Endothelial cell of umbilical vein (primary cell): Measurements from ENCODE around the gene PTBP3. TPM values are rescaled to one million over a fixed set of nuclear protein-coding genes. Genes with fewer than 3 reads are reported as not detected.

Experiments
- BruUV-seq: library from RNA; stranded (reverse); fragments of 400-500 nt; replicated peaks from 2 replicates; lab custom pipeline; 2021; lab: Mats Ljungman, UMichigan
- CTCF ChIA-PET: fragments of 300-600, 350-600 bp; sonication (Branson Sonifier 250); formaldehyde crosslinking; loops from one replicate; lab custom pipeline; 2021; ENCODE audit warnings: antibody characterized with exemption, inconsistent platforms; lab: Charles Lee
- POLR2A ChIA-PET: fragments of 300-600, 350-600 bp; sonication (Branson Sonifier 250); formaldehyde crosslinking; loops from one replicate; lab custom pipeline; 2021; ENCODE audit warnings: antibody characterized with exemption, inconsistent platforms; lab: Charles Lee
- DNase-seq: peaks from one replicate; pipeline ENCODE4 v3.0.0-alpha.2; 2011; ENCODE audit warnings: low read depth, low spot score
- FAIRE-seq: peaks from 2 replicates; lab custom pipeline; 2011; peaks lifted over from hg19 to GRCh38; lab: Jason Lieb, UNC
- H2AFZ ChIP-seq: 2 replicates; pipeline ENCODE4 v1.6.0; 2012; ENCODE audit warnings: low read depth, low read length, control low read depth, inconsistent platforms
- H3K27ac ChIP-seq: 2 replicates; pipeline ENCODE4 v1.5.1; 2011; ENCODE audit warnings: low read depth, mild to moderate bottlenecking, control low read depth, low read length, moderate library complexity; ENCODE audit not compliant: insufficient read depth
- H3K27me3 ChIP-seq, 2 experiments: 2 replicates each; pipeline versions ENCODE4 v1.6.0 to v1.6.1; 2011; ENCODE audit warnings: low read length in 2 of 2, mixed read lengths in 1 of 2; ENCODE audit not compliant: control insufficient read depth in 2 of 2, insufficient read depth in 2 of 2
- H3K36me3 ChIP-seq, 2 experiments: 2 replicates in 1 of 2; 3 replicates in 1 of 2; pipeline ENCODE4 v1.5.1; 2011; ENCODE audit warnings: low read length in 2 of 2, mild to moderate bottlenecking in 1 of 2, moderate library complexity in 1 of 2; ENCODE audit not compliant: control insufficient read depth in 2 of 2, insufficient read depth in 2 of 2; ENCODE audit errors: extremely low read depth in 1 of 2
- H3K4me1 ChIP-seq: 3 replicates; pipeline ENCODE4 v1.5.1; 2011; ENCODE audit warnings: mild to moderate bottlenecking, low read length; ENCODE audit not compliant: control insufficient read depth, insufficient read depth; ENCODE audit errors: extremely low read depth
- H3K4me2 ChIP-seq: 2 replicates; pipeline ENCODE4 v1.6.1; 2011; ENCODE audit warnings: low read length, control low read depth, mixed read lengths; ENCODE audit not compliant: insufficient read depth
- H3K4me3 ChIP-seq, 3 experiments: fragments of 200-600 bp in 1 of 3; sonication (generic), shearing (Covaris generic) in 1 of 3; replicated peaks in 1 of 3; 2 replicates each; pipeline ENCODE4 v1.5.1; 2011 to 2016; ENCODE audit warnings: control low read depth in 3 of 3, low read length in 3 of 3, mild to moderate bottlenecking in 2 of 3, inconsistent platforms in 1 of 3, low read depth in 1 of 3, moderate library complexity in 1 of 3; ENCODE audit not compliant: insufficient read depth in 1 of 3
- H3K79me2 ChIP-seq: 2 replicates; pipeline ENCODE4 v1.6.0; 2012; ENCODE audit warnings: low read length, inconsistent platforms; ENCODE audit not compliant: control insufficient read depth, insufficient read depth
- H3K9ac ChIP-seq: replicated peaks from 2 replicates; pipeline ENCODE3; 2011; ENCODE audit warnings: low read length, control low read depth; ENCODE audit not compliant: insufficient read depth; ENCODE audit errors: extremely low read depth
- H3K9me1 ChIP-seq: replicated peaks from 3 replicates; pipeline ENCODE4 v1.6.0; 2011; ENCODE audit warnings: mild to moderate bottlenecking, low read length; ENCODE audit not compliant: control insufficient read depth, insufficient read depth; ENCODE audit errors: extremely low read depth
- H3K9me3 ChIP-seq: replicated peaks from 2 replicates; pipeline ENCODE4 v1.5.1; 2012; ENCODE audit warnings: low read length, inconsistent platforms; ENCODE audit not compliant: control insufficient read depth, insufficient read depth
- H4K20me1 ChIP-seq: replicated peaks from 2 replicates; pipeline ENCODE3; 2011; ENCODE audit warnings: mild to moderate bottlenecking, low read length; ENCODE audit not compliant: control insufficient read depth, insufficient read depth; ENCODE audit errors: extremely low read depth
- FOS ChIP-seq: IDR thresholded peaks from 2 replicates; pipeline ENCODE4 v1.6.1; 2011; ENCODE audit warnings: mild to moderate bottlenecking, low read length, moderate library complexity, borderline replicate concordance; ENCODE audit not compliant: insufficient read depth
- JUN ChIP-seq: IDR thresholded peaks from 2 replicates; pipeline ENCODE4 v1.6.1; 2011; ENCODE audit warnings: borderline replicate concordance, low read depth; ENCODE audit not compliant: insufficient read length, insufficient read depth
- MYC ChIP-seq: IDR thresholded peaks from one replicate; pipeline ENCODE4 v1.6.1; 2011; ENCODE audit warnings: mild to moderate bottlenecking, low read depth, low read length
- POLR2A ChIP-seq: IDR thresholded peaks from 2 replicates; pipeline ENCODE4 v1.6.1; 2012; ENCODE audit warnings: low read depth, mild to moderate bottlenecking, control low read depth, low read length
- POLR2AphosphoS5 ChIP-seq: IDR thresholded peaks from 2 replicates; pipeline ENCODE4 v1.6.1; 2012; ENCODE audit warnings: low read depth, mild to moderate bottlenecking, control low read depth, low read length, moderate library complexity; ENCODE audit not compliant: insufficient read depth
- dilution Hi-C: fragments of 300-500 bp; cut with MboI; formaldehyde crosslinking; loops from one replicate; pipeline ENCODE4 v1.15.0; 2019; ENCODE audit warnings: low sequenced_read_pairs; ENCODE audit not compliant: extremely low pct_ligation_motif_present
- intact Hi-C: fragments of 100-400 bp; cut with micrococcal nuclease; formaldehyde crosslinking; loops from one replicate; pipeline ENCODE4 v1.10.0; 2022
- polyA plus RNA-seq, 4 experiments: library from polyadenylated mRNA; depleted of rRNA in 3 of 4; stranded (reverse) in 3 of 4; unstranded in 1 of 4; fragments of >200 nt; gene quantifications; 2 replicates each; pipeline versions ENCODE4 v1.2.1 to v1.2.3, GENCODE V29; 2011 to 2012; ENCODE audit warnings: missing spikeins in 1 of 4
- total RNA-seq: library from RNA; stranded (reverse); gene quantifications from 2 replicates; pipeline ENCODE4 v1.2.3, GENCODE V29; 2021

Gene PTBP3
- total and polyA plus RNA-seq, 2 donors (not counting 3 experiments of a cell fraction or from before 2014, with no cell fraction given) = 42.4 to 75.0 TPM

DNA sequence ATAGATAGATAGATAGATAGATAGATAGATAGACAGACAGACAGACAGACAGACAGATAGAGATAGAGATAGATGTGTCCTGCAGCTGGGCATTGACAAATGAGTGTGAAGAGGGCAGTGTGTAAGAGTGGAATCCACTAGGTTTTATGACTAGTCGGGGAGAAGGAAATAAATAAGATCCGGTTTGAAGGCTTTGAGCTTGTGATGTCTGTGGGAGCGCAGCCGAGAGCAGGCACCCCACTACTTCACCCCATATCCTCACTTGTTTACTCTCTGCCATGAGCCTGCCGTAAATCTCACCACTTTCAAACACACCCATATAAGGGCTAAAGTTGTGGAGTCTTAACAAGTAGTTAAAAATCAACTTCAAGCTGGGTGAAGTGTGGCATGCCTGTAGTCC, 156.9 kb downstream of the PTBP3 start:
- no peak for FAIRE-seq
- dilution Hi-C loops (no loop called here), intact Hi-C loops (no loop called here)
- no peak for DNase-seq
- CTCF ChIA-PET = interaction anchor here (0.7 to 1.6 kb wide), 7 partner anchors 13 to 157 kb away, joined by 3 read pairs; partner anchors contain the start of gene PTBP3
- TF ChIP-seq MYC (no peak), POLR2A (no peak)
- no peak overlapping the region for H3K27ac ChIP-seq
- peaks cover 16% of the 10 kb centered on the region for H3K79me2 ChIP-seq
- POLR2A ChIA-PET = no interaction called here
- H3K9ac ChIP-seq = no peak overlapping the region
- H4K20me1 ChIP-seq = no peaks in the 10 kb centered on the region
- H3K9me3 ChIP-seq = no peaks in the 10 kb centered on the region
- H3K9me1 ChIP-seq = no peaks in the 10 kb centered on the region
- no peak overlapping the region for H3K4me2 ChIP-seq
- no peaks in the 10 kb centered on the region for H3K36me3 ChIP-seq
- H3K4me3 ChIP-seq = no peak overlapping the region
- peaks cover 14% of the 10 kb centered on the region for H3K4me1 ChIP-seq
- H3K27me3 ChIP-seq = no peaks in the 10 kb centered on the region
- H2AFZ ChIP-seq = no peak overlapping the region
- BruUV-seq = no TSS peak

DNA sequence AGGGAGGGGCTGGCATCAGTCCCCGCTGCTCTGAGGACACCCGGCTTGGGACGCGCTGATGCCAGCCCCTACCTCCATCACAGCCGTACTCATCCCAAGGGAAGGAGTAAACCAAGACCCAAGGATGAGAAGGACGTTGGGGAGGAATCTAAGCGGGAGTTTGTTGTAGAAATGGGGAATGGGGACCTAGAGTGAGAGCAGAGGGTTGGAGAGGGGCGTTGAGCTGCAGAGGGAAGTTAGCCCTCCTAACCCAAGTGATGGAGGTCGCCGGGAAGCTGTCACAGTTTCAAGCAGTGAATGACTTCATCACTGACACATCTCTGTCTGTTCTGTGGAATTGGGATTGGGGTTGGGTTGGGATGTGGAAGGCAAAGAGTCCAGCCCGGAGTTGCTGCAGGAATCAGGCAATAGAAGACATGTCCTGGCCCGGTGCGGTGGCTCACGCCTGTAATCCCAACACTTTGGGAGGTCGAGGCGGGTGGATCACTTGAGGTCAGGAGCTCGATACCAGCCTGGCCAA, 157.6 kb downstream of the PTBP3 start:
- H3K4me1 ChIP-seq = peaks cover 8% of the 10 kb centered on the region
- H3K4me3 ChIP-seq = peak overlapping the region in 1 of 3 experiments; percentile 60
- H3K4me2 ChIP-seq = no peak overlapping the region
- FAIRE-seq (no peak), DNase-seq (no peak)
- no TSS peak for BruUV-seq
- ChIA-PET CTCF (interaction anchor here (1.2 to 1.6 kb wide), 5 partner anchors 12 to 158 kb away, joined by 3 read pairs; partner anchors contain the start of gene PTBP3), POLR2A (no interaction called here)
- TF ChIP-seq JUN (no peak), POLR2AphosphoS5 (no peak), FOS (no peak), POLR2A (no peak)
- no peaks in the 10 kb centered on the region for H3K27me3 ChIP-seq
- H2AFZ ChIP-seq = peak overlapping the region; percentile 93
- no peaks in the 10 kb centered on the region for H3K9me3 ChIP-seq
- intact Hi-C loops (loop anchor here (2.0 kb wide), 1 partner anchor 79 kb away; no protein-coding TSS in a partner anchor), dilution Hi-C loops (no loop called here)
- H3K36me3 ChIP-seq = no peaks in the 10 kb centered on the region
- H3K9me1 ChIP-seq = no peaks in the 10 kb centered on the region
- peaks cover 16% of the 10 kb centered on the region for H3K79me2 ChIP-seq
- H4K20me1 ChIP-seq = no peaks in the 10 kb centered on the region
- no peak overlapping the region for H3K9ac ChIP-seq
- H3K27ac ChIP-seq = no peak overlapping the region
